NK-92 (cell line): ENCODE measurements around the gene ATP8B2.
"Not testable (repeated sequence)": the region's sequence is repeated elsewhere in the genome, so short reads cannot be mapped to it uniquely, and the experiment has no call there.

Experiments
- DNase-seq: peaks from one replicate; lab custom pipeline; 2025; ENCODE audit not compliant: unreplicated experiment; lab: John Stamatoyannopoulos, UW

Gene ATP8B2

DNA sequence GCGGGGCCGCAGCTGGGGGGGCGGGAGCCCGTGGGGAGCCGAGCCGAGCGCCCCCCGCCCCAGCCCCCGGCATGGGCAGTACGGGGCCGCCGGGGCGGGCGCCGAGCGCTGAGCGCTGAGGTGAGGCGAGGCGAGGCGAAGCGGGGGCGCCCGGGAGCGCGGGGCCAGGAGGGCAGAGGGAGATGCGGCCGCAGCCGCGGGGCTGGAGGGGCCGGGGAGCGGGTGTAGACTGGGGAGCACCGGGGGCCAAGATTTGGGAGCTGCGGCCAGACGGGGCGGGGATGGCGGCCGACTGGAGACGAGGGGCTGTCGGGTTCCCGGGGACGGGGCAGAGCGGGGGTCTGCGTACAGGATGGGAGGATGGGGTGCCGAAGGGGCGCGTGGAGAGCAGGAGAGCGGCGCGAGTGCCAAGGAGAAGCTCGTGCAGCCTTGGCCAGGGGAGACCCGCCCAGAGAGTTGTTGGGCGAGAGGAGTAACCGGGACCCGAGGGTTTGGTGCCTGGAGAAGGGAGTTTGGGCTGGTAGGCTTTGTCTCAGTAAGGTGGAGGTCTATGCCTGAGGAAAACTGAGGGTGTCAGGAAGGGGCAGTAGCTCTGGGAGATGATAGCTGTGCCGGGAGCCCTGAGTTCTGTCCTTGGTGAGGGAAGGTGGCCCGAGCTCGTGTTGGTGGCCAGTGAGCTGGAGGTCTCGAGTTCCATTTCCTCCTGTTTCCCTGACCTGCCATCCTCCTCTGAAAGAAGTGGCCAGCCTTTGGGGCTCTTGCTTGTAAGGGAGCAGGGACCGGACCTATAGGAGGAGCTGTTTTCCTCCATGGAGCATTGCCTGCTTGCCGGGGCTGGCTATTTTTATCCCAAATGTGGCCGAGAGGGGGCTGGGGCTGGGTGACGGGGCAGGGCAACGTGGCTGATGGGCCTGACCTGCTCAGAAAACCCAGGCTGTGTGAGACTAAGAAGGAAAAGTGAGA lies 539 bp downstream of the ATP8B2 start:
- DNase-seq: no peak

DNA sequence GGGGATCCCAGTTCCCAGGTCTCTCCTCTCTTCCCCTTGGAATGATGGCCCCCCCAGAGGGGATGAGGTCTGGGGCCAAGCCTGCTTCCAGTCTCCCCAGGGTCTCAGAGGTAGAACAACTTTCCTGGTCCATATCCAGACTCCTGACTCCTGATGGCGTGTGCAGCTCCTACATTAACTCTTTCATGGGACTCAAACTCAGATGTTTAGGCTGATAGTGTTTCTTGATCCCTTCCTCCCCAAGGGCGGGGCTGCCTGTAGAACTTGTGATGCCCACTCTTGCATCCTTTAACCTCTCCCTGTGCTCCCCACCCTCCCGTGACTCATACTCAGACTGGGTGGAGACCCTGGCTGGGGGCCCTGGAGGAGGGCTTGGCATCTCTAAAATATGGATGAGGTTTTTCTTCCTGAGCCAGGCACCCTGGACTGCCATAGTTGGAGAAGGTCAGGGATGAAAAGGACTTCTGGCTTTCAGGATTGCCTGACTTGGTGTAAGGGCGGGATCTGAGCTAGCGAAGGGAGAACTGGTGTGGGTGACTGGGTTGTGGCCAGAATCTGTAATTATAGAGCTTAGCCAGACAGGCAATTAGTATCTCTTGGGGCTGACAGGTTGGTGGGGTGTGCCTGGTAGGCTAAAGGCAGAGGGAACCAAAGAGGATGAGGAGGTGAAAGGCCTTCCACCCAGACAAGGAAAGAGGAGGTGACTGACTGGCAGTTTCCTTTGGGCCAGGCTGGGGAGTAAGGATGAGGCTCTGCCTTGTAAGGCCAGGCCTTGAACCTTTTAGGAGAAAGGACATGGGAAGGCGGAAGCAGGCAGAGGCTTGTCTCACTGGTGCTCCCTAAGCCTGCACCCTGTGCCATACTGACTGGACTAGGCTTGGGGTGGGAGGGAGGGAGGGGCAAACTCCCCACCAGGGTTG lies 1.5 kb downstream of the ATP8B2 start:
- no peak for DNase-seq

DNA sequence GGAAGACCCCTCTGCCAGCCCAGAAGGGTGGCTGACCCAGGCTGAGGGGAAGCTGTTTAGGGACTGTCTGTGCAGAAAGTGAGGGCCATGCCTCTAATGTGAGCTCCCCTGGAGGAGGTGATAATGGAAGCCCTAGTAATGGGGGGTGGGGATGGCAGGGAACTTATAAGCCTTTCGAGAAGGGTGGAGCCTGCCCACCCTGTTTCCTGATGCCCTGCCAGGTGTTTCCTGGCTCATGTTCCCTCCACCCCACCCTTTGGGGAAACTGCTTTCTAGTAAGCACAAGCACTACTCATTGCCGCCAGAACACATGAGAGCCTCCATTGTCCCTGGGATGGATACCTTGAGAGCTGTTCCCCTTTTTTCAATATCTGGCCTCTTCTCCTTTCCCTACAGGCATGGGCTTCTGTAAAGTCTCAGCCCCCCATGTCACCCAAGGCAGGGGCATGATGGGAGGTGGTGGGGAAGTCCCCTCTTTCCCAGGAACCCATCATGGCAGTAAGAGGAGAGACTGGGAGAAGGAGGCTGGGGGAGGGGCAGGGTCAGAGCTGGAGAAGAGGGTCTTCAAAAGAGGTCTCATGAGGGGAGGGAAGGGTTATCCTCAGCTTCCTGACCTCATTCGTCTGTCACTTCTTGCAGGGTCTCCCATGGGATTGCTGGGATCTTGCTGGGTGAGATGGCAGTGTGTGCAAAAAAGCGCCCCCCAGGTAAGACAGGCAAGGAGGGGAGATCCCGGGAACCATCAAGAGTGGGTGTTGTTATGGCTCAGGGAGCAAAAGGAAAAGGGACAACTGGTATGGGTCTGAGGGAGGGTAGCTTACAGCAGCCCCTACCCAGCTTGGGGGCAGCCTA lies 2.4 kb downstream of the ATP8B2 start:
- no peak for DNase-seq

DNA sequence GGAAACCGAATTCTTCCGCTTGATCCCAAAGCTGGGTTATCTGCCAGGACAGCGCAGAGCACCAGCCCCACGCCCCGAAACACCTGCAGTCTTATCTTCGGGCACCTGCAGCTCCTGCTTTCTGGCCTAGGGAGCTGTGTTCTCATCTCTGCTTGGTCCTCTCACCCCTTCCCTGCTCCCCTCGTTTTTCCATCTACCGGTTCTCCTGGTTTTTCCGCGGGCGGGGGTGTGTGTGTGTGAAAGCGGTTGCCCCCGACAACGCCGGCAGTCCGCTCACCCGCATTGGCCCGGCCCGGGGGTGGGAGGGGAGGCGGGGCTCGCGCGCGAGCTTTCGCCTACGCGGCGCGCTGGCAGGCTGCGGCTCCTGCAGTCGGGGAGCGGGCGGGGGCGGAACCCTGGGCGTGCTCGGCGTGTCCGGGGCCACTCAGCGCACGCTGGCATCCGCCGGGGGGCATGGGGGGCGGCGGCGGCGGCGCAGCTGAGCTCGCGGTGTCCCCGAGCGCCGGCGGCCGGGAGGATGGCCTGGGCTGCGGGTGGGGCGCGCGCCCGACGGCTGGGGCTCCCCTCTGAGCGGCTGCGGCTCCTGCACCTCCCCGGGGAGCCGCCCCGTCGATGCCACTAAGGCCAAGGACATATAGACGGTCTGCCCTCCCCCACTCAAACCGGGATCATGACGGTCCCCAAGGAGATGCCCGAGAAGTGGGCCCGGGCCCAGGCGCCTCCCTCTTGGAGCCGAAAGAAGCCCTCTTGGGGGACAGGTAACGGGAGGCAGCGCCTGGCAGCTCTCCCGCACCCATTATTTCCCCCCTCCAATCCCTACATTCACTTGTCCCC lies 3.2 kb downstream of the ATP8B2 start:
- DNase-seq: no peak

DNA sequence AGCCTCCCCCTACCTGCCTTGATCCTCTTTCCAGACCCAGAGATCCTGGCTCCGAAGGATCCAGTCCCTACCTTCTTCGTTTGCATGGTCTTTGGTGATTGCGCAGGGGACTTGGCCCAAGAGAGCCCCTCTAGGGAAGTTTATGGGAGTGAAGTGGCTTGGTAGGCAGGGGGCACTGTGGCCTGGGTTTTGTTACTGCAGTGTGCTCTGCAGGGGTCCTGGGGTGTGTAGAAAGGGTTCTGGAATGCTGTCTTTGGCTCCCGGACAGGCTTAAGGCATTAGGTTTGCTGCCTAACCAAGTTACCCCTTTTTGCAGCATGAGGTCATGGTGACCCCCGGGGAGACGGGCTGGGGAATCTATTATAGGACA lies 3.8 kb downstream of the ATP8B2 start:
- no peak for DNase-seq

DNA sequence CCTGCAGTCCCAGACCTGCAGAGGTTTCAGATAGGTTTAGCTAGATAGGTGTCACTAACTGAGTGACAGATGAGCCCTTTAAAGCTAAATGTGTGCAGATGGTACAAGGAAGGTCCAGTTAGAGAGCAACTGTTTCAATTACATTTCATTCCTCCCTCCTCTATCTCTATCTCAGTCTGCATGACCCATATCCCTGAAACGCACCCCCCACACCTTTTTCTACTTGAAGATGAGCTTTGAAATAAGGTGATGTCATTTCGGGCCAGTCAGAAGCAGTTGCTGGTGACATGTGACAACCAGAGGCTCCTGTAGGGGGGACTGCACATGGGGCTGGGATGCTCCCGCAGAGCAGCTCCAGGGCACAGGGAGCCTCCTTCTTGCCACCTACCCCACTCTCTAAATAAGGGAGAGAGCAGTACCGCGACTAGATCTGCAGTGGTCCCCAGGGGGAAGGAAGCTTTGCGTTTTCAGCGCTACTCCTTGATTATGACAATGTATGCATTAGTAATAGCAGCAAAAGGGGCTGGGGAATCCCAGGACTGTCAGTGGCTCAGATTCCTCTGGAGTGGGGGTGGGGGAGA lies 4.3 kb downstream of the ATP8B2 start:
- no peak for DNase-seq

DNA sequence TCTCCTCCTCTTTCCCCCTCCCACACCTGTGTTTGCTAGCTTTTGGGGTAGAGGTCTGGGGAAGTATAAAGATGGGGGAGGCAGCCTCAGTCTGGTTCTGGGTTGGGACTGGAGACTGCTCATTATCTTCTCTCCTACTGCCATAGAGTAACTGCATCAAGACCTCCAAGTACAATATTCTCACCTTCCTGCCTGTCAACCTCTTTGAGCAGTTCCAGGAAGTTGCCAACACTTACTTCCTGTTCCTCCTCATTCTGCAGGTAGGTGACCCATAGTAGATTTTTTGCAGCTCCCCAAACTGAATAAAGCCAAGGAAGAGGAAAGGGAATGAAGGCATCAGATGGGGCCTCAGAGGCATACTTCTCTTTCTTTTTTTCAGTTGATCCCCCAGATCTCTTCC lies 5.3 kb downstream of the ATP8B2 start:
- no peak for DNase-seq

DNA sequence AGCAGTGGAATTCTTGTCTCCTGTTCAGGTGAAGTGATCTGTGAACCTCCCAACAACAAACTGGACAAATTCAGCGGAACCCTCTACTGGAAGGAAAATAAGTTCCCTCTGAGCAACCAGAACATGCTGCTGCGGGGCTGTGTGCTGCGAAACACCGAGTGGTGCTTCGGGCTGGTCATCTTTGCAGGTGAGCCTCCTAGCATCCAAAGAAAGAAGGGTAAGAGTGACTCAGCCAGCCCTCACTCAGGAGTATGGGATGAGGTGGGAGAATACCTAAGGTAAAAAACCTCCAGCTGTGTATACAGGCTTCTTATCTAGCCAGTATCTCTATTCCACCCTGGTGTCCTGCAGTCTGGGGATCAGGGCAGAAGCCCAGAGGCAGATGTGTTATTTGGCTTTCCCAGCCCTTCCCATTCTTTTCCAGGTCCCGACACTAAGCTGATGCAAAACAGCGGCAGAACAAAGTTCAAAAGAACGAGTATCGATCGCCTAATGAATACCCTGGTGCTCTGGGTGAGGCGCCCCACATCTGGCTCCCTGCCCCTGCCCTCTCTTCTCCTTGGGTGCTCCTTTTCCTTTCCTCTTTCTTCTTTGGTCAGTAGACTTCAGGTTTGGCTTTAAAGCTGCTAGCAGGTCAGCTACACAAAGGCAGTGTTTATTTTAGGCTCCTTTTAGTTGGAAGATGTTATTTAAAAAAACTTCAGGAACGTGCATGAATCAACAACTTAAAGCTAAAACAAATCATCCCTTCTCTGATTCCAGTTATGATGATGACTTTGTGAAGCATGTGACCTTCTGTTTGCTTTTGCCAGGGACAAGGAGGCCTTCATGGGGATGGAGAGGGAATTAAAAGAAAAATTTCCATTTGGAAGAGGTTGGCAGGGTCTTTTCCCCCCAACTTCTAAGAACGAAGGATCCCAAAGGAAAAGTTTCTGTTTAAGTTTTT lies 9.0 kb downstream of the ATP8B2 start:
- DNase-seq: no peak

DNA sequence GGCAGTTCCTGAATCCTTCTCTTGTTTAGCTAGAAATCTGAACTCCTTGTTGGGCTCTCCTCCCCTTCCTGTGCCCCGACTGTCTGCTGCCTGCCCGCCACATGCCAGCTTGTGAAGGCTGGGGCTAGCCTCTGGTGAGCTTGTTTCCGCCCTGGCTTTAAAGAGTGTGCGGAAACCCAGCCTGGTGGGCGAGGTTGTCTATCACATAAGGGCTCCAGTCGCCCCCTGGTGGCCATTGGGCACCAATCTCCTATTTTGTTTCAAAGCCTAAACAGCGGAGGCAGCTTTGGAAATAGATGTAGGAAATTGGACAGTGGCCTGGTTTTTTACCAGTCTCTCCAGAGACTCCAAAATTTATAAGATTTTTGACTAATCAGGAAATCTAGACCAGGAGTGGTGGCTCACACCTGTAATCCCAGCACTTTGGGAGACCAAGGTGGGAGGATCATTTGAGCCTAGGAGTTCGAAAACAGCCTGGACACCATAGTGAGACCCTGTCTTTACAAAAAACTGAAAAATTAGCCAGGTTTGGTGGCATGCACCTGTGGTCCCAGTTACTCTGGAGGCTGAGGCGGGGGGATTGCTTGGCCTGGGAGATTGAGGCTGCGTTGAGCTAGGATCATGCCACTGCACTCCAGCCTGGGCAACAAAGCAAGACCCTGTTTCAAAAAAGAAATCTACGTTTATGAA lies 9.8 kb downstream of the ATP8B2 start:
- DNase-seq: no peak

DNA sequence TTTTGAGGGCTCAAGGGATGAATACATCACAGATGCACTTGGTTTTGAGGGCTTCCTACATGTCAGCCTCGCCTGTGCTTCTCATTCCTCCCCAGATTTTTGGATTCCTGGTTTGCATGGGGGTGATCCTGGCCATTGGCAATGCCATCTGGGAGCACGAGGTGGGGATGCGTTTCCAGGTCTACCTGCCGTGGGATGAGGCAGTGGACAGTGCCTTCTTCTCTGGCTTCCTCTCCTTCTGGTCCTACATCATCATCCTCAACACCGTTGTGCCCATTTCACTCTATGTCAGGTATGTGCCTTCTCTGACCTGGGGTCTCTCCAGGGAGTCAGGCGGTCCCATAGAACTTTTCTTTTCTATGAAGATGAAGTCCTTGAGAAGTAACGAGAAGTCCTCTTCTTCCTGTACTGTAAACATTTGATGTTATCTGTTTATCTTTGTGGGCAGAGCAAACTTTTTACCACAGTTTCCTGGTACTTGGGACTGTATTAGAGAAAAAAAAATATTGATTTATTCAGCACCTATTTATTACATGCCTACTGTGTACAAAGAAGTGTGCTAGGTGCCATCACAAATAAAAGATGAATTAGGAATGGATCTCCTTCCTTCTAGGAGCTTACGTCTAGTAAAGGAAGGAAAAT lies 12.0 kb downstream of the ATP8B2 start:
- DNase-seq: no peak

DNA sequence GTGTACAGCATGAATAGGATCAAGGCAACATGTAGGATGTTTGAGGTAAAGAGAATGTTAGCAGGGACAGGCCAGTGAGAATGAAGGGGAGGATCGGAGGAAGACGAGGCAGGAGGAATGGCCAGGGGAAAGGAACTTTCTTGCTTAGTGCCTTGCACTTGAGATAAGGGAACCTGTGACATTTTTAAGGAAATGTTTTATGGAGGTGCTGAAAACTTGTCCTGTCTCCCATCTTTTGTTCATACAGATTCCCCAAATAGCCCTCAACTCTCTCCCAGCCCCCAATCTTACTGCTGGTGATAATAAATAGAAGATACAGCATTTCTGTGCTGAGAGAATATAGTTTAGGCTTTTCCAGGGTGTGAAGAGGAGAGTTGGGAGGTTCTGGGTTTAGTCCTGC lies 13.6 kb downstream of the ATP8B2 start:
- no peak for DNase-seq

DNA sequence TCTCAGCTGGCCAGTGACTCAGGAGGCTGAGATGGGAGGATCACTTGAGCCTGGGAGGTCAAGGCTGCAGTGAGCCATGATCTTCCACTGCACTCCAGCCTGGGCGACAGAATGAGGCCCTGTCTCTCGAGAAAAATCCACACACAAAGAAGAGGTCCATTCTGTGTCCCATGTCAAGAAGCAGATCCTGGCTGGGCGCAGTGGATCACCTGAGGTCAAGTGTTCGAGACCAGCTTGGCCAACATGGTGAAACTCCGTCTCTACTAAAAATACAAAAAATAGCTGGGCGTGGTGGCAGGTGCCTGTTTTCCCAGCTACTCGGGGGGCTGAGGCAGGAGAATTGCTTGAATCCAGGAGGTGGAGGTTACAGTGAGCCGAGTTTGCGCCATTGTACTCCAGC lies 16.0 kb downstream of the ATP8B2 start:
- DNase-seq: not testable (repeated sequence)

DNA sequence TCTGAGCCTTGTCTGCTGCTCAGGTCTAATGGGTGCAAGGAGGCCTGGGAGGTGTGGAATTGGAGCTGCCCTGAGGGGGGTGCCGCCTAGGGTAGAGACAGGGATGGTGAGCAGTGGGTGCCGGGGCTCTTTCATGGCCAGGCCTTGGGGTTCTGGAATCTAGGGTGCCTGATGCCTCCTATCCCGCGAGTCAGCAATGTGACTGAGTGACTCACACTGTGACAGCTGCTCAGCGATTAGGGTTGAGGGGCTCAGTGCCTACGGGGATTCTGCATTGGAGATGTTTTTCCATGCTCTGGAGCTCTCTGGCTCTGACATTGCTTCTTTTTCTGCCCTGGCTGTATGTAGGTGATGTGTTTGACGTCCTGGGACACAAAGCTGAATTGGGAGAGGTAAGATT lies 16.8 kb downstream of the ATP8B2 start:
- no peak for DNase-seq

DNA sequence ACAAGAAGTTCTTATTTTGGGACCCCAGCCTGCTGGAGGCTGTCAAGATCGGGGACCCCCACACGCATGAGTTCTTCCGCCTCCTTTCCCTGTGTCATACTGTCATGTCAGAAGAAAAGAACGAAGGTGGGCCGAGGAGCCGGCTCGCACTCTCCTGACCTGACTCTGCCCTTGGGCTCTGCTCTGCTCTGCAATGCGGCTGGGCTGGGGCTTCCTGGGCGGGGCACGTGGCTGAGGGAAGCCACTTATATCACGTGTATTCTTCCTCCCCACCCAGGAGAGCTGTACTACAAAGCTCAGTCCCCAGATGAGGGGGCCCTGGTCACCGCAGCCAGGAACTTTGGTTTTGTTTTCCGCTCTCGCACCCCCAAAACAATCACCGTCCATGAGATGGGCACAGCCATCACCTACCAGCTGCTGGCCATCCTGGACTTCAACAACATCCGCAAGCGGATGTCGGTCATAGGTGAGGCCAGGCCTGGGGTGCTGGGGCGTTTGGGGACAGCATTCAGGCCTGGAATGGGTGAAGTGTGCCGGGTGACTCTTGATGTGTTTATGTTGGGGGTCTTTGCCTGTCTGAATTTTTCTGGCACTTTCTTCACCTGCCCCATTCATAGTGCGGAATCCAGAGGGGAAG lies 17.6 kb downstream of the ATP8B2 start:
- DNase-seq: no peak

DNA sequence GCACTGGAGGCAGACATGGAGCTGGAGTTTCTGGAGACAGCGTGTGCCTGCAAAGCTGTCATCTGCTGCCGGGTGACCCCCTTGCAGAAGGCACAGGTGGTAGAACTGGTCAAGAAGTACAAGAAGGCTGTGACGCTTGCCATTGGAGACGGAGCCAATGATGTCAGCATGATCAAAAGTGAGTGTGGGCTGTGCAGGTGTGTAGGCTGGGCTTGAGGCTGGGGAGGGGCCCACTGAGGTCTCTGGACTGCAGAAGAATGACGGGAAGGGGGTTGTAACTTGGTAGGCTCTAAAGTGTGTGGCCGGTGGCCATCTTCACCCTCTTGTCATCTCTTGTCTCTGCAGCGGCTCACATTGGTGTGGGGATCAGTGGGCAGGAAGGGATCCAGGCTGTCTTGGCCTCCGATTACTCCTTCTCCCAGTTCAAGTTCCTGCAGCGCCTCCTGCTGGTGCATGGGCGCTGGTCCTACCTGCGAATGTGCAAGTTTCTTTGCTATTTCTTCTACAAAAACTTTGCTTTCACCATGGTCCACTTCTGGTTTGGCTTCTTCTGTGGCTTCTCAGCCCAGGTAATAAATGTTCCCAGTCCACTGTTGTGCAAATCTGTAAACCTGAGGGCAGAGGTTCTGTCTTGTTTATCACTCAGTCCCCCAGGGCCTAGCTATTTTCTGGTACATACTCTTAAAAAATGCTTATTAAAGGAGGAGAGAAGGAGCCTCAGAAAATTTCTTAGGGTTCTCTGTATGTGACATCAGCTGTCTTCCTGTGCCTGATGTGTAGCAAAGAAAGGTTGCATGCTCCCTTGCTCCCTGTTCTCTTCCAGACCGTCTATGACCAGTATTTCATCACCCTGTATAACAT lies 19.9 kb downstream of the ATP8B2 start:
- DNase-seq: no peak

DNA sequence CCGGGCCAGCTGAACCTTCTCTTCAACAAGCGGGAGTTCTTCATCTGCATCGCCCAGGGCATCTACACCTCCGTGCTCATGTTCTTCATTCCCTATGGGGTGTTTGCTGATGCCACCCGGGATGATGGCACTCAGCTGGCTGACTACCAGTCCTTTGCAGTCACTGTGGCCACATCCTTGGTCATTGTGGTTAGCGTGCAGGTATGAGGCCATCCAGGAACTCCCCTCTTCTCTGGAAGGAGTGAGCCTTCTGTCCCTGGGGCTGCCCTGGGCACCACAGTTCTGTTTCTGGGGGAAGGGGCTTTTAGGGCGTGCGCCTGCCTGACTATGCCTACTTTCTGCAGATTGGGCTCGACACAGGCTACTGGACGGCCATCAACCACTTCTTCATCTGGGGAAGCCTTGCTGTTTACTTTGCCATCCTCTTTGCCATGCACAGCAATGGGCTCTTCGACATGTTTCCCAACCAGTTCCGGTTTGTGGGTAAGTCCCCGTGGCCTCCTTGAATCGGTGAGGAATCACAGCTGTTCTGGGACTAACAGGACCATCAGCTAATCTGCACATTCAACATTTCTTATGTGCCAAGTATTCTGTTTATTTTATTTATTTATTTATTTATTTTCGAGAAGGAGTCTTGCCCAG lies 21.1 kb downstream of the ATP8B2 start:
- no peak for DNase-seq
